Fibroblast of lung (primary cell): ENCODE data around the gene CD36. TPM values are rescaled to one million over a fixed set of nuclear protein-coding genes. Genes with fewer than 3 reads are reported as not detected.

ENCODE experiments used
- DNase-seq, 2 donors: peaks; one replicate each; pipeline versions ENCODE4 v3.0.0 to v3.0.0-alpha.2; 2010; ENCODE audit warnings: low read depth in 2 of 2
- H2AFZ ChIP-seq: 2 replicates; pipeline ENCODE4 v1.5.1; 2012; ENCODE audit warnings: low read length, control low read depth, inconsistent platforms
- H3K27ac ChIP-seq: 2 replicates; pipeline ENCODE4 v1.5.1; 2011; ENCODE audit warnings: low read length, control low read depth; ENCODE audit not compliant: insufficient read depth
- H3K27me3 ChIP-seq: 2 replicates; pipeline ENCODE4 v1.5.1; 2011; ENCODE audit warnings: mild to moderate bottlenecking, low read length; ENCODE audit not compliant: control insufficient read depth, insufficient read depth
- H3K36me3 ChIP-seq: 2 replicates; pipeline ENCODE4 v1.5.1; 2011; ENCODE audit warnings: low read length; ENCODE audit not compliant: control insufficient read depth, insufficient read depth
- H3K4me1 ChIP-seq: 2 replicates; pipeline ENCODE4 v1.5.1; 2011; ENCODE audit warnings: low read length; ENCODE audit not compliant: control insufficient read depth, insufficient read depth; ENCODE audit errors: extremely low read depth
- H3K4me2 ChIP-seq: 2 replicates; pipeline ENCODE4 v1.5.1; 2011; ENCODE audit warnings: low read length, control low read depth; ENCODE audit not compliant: insufficient read depth; ENCODE audit errors: extremely low read depth
- H3K4me3 ChIP-seq, 4 experiments: fragments of 200-600 bp in 1 of 4; sonication (generic) in 1 of 4; replicated peaks in 1 of 4; 2 replicates each; pipeline ENCODE4 v1.5.1; 2011 to 2016; ENCODE audit warnings: low read length in 4 of 4, low read depth in 3 of 4, mild to moderate bottlenecking in 3 of 4, control low read depth in 2 of 4, inconsistent platforms in 1 of 4, mixed read lengths in 1 of 4; ENCODE audit not compliant: insufficient read depth in 1 of 4; ENCODE audit errors: control extremely low read depth in 1 of 4
- H3K79me2 ChIP-seq: 2 replicates; pipeline ENCODE4 v1.5.1; 2012; ENCODE audit warnings: mild to moderate bottlenecking, low read length, inconsistent platforms; ENCODE audit not compliant: control insufficient read depth, insufficient read depth
- H3K9ac ChIP-seq: 2 replicates; pipeline ENCODE4 v1.5.1; 2011; ENCODE audit warnings: mild to moderate bottlenecking, low read length, control low read depth; ENCODE audit not compliant: insufficient read depth
- H3K9me3 ChIP-seq: 2 replicates; pipeline ENCODE4 v1.5.1; 2012; ENCODE audit warnings: low read depth, low read length; ENCODE audit not compliant: control insufficient read depth, insufficient read depth
- H4K20me1 ChIP-seq: 2 replicates; pipeline ENCODE4 v1.5.1; 2011; ENCODE audit warnings: low read length; ENCODE audit not compliant: control insufficient read depth, insufficient read depth; ENCODE audit errors: extremely low read depth
- EZH2 ChIP-seq: IDR thresholded peaks from 2 replicates; pipeline ENCODE4 v1.5.1; 2012; ENCODE audit warnings: low read length, control low read depth, mild to moderate bottlenecking; ENCODE audit errors: missing control alignments
- polyA plus RNA-seq, 2 donors: library from polyadenylated mRNA; depleted of rRNA in 1 of 2; stranded (reverse) in 1 of 2; unstranded in 1 of 2; fragments of >200 nt; gene quantifications; 2 replicates each; pipeline ENCODE4 v1.2.1, GENCODE V29; 2011 to 2012; ENCODE audit warnings: missing spikeins in 1 of 2
- total RNA-seq: library from RNA; depleted of rRNA; stranded (reverse); fragments of >200 nt; gene quantifications from 2 replicates; pipeline ENCODE4 v1.2.1, GENCODE V29; 2014
- TF ChIP-seq, protein P1 (sequence below), 2 donors: IDR thresholded peaks in 1 of 2; conservative IDR thresholded peaks in 1 of 2; 1 replicate in 1 of 2; 2 replicates in 1 of 2; pipeline ENCODE4 v1.5.1; 2011 to 2012; ENCODE audit warnings: low read length in 2 of 2, control low read depth in 1 of 2, inconsistent platforms in 1 of 2, low read depth in 1 of 2, mild to moderate bottlenecking in 1 of 2

Gene CD36
- total and polyA plus RNA-seq, 2 donors (not counting 1 experiment from before 2014, with no cell fraction given): 41.0 to 102 TPM

DNA sequence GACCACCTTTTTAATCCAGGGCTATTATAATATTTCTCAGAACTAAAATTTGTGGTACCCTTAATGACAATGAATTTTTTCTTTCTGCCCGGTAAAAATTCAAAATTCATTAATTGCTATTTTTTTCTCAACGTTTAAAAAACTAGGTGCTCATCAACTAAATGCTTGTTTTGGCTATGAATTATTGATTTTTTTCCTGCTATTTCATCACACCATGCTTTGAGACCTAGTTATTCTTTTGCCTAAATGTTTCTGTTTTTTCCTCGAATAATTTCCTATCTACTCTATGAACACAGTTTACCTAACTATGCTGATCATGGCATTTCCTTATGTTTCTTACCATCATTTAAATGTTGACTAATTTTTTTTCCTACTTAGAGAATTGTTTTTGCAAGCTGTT, 5.6 kb upstream of the CD36 start:
- TF ChIP-seq, protein P1, sequence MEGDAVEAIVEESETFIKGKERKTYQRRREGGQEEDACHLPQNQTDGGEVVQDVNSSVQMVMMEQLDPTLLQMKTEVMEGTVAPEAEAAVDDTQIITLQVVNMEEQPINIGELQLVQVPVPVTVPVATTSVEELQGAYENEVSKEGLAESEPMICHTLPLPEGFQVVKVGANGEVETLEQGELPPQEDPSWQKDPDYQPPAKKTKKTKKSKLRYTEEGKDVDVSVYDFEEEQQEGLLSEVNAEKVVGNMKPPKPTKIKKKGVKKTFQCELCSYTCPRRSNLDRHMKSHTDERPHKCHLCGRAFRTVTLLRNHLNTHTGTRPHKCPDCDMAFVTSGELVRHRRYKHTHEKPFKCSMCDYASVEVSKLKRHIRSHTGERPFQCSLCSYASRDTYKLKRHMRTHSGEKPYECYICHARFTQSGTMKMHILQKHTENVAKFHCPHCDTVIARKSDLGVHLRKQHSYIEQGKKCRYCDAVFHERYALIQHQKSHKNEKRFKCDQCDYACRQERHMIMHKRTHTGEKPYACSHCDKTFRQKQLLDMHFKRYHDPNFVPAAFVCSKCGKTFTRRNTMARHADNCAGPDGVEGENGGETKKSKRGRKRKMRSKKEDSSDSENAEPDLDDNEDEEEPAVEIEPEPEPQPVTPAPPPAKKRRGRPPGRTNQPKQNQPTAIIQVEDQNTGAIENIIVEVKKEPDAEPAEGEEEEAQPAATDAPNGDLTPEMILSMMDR (conservative IDR thresholded peaks at IDR 0.05 in 1 of 2, IDR thresholded peaks at IDR 0.05 in 1 of 2; ENCODE audit: low read depth in 1 of 2, low read length in 2 of 2): no peak
- no peak for TF ChIP-seq EZH2
- no peak for DNase-seq

DNA sequence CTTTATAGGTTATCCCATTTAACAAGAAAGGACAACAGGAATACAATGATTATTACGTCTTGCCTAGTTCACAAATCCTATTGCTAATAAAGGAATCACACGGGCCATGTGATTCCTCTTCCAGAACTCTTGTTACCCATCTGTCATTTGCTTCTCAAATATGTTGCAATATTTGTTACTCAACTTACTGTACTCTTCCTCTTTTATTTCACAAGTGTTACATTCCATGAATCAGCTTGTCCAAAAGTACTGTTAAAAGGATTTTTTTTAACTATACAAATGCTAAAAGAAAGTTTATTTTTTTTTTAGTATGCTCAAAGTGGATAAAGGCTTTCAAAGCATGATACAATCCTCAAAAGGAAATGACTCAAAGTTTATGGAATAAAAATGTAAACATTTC, 3.9 kb upstream of the CD36 start:
- H3K9me3 ChIP-seq: no peaks in the 10 kb centered on the region
- no peaks in the 10 kb centered on the region for H3K79me2 ChIP-seq
- no peak overlapping the region for H3K4me2 ChIP-seq
- TF ChIP-seq EZH2: no peak
- TF ChIP-seq, protein P1 (conservative IDR thresholded peaks at IDR 0.05 in 1 of 2, IDR thresholded peaks at IDR 0.05 in 1 of 2; ENCODE audit: low read depth in 1 of 2, low read length in 2 of 2): no peak
- H3K4me1 ChIP-seq: peaks cover 22% of the 10 kb centered on the region
- H2AFZ ChIP-seq: no peak overlapping the region
- no peaks in the 10 kb centered on the region for H3K27me3 ChIP-seq
- H3K36me3 ChIP-seq: no peaks in the 10 kb centered on the region
- H3K4me3 ChIP-seq: no peak overlapping the region
- H3K27ac ChIP-seq: no peak overlapping the region
- DNase-seq: peak; percentile 76 to 97
- H3K9ac ChIP-seq: no peak overlapping the region
- H4K20me1 ChIP-seq: no peaks in the 10 kb centered on the region

More for the DNA sequence above, 5.6 kb upstream of the CD36 start:
- Histone ChIP-seq H3K9ac (no peak overlapping the region), H3K79me2 (no peaks in the 10 kb centered on the region), H3K27me3 (no peaks in the 10 kb centered on the region), H3K27ac (no peak overlapping the region), H3K4me3 (no peak overlapping the region), H4K20me1 (no peaks in the 10 kb centered on the region), H3K4me1 (peaks cover 22% of the 10 kb centered on the region), H3K4me2 (no peak overlapping the region), H3K9me3 (no peaks in the 10 kb centered on the region), H2AFZ (no peak overlapping the region), H3K36me3 (no peaks in the 10 kb centered on the region)

DNA sequence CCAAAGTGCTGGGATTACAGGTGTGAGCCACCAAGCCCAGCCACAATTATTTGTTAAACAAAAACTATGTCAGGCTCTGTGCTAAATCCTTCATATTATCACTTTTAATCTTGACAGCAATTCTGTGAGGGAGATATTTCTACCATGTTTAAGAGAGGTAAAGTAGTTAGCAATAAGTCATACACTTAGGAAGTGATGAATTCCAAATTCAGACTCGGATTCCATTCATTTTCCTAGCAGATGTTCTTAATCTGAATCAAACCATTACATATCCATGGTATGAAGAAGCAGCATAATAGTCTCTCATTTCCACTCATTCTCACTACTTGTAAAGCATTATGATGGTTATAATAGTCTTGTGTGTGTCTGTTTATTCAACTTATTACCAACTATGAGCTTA, 2.9 kb upstream of the CD36 start:
- Histone ChIP-seq H3K4me1 (peaks cover 22% of the 10 kb centered on the region), H3K27ac (no peak overlapping the region), H4K20me1 (no peaks in the 10 kb centered on the region), H3K4me3 (no peak overlapping the region), H3K9me3 (no peaks in the 10 kb centered on the region), H3K27me3 (no peaks in the 10 kb centered on the region), H3K4me2 (peak overlapping the region; percentile 18), H3K36me3 (no peaks in the 10 kb centered on the region), H3K9ac (no peak overlapping the region), H2AFZ (no peak overlapping the region), H3K79me2 (no peaks in the 10 kb centered on the region)
- TF ChIP-seq, protein P1 (conservative IDR thresholded peaks at IDR 0.05 in 1 of 2, IDR thresholded peaks at IDR 0.05 in 1 of 2; ENCODE audit: low read depth in 1 of 2, low read length in 2 of 2): no peak
- DNase-seq: peak in 1 of 2 donors; percentile 58
